GM18511 (cell line): ENCODE results near the gene LVRN.
"Not testable (repeated sequence)": the region's sequence is repeated elsewhere in the genome, so short reads cannot be mapped to it uniquely, and the experiment has no call there.

Source experiments
- ATAC-seq: cut with Tn5 transposase; IDR thresholded peaks from one replicate; pipeline ENCODE4 v1.9.1; 2021; ENCODE audit warnings: mild to moderate bottlenecking, moderate library complexity; ENCODE audit not compliant: unreplicated experiment

The LVRN gene

DNA sequence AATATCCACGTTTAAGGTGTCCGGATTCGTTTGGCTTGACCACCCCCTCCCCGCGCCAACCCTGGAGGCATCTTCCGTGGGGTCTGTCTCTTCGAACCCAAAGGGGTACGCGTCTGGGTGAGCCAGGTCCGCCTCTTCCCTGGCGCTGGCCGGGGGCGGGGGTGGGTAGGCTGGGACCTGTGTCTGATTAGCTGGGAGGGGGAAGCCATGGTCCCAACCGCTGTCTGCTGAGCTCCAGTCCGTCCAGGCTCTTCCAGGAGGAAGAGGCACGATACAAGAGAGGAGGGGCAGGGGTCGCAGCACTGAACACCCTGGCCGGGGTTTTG, at the start of gene LVRN:
LVRN (plus strand) TSS at position 237 of the 326 bp plus-strand sequence. CDS start 143 bp downstream, outside the sequence.
- no peak for ATAC-seq

GRCh38 chr5:115913623-115914400, 48.5 kb upstream of the LVRN start:
- ATAC-seq, result not testable (repeated sequence)

- ATAC-seq, result no peak
Observed at GRCh38 chr5:115920171-115920725, 42.0 kb upstream of the LVRN start.

GRCh38 chr5:115928578-115929407, 33.5 kb upstream of the LVRN start:
- ATAC-seq, result not testable (repeated sequence)

DNA sequence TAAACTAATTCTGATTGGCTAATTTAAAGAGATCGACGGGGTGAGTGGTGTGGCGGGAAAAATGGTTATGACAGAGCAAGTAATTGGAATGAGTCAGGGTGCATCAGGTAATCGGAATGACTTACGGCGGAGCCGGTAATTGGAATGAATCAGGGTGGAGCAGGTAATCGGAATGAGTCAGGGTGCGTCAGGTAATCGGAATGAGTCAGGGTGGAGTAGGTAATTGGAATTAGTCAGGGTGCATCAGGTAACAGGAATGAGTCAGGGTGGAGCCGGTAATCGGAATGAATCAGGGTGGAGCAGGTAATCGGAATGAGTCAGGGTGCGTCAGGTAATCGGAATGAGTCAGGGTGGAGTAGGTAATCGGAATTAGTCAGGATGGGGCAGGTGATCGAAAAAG, 32.1 kb upstream of the LVRN start:
- not testable (repeated sequence) for ATAC-seq

- ATAC-seq, result no peak
Observed at GRCh38 chr5:115930630-115931337, 31.5 kb upstream of the LVRN start.

DNA sequence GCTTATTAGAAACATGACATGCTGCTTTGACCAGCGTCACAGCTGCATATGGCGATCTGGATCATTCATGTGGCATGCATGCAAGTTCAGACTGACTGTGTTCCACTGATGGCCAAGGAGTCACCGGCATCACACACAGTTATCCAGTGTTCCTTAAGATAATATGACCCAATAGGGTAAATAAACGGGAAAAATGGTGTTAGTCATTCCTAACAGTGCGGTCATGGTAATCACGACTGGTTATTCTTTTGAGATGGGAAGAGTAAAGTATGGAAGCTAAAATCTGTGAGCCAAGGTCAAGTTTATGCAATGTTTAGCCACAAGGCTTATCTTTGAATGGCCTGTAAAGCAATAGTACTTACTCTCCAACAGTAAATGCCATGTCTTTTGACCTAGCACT, 29.3 kb upstream of the LVRN start:
- no peak for ATAC-seq

DNA sequence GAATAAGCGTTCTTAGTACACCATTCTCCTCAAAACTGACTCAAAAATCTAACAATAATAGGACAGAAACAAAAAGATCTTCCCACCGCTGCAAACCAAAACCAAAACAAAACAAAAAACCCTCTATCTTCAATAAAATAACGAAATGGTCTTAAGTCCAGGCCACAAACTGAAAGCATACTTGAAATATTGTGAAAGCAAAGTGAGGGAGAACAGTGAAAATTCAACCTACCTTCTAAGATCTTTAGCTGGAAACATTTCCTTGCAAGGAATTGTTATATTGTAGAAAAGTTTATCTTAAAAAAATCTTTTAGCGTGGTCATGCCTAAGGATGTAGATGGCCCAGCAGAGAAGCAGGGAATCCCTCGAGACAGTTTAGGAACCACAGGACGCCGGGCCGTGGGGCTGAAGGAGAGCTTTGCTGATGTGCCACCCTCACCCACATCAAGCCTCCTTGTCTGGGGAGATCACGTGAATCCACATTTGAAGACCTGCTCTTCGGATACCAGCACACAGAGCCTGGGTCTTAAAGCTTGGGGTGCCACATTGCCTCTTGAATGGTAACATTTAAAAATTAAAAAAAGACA, 27.8 kb upstream of the LVRN start:
- no peak for ATAC-seq

DNA sequence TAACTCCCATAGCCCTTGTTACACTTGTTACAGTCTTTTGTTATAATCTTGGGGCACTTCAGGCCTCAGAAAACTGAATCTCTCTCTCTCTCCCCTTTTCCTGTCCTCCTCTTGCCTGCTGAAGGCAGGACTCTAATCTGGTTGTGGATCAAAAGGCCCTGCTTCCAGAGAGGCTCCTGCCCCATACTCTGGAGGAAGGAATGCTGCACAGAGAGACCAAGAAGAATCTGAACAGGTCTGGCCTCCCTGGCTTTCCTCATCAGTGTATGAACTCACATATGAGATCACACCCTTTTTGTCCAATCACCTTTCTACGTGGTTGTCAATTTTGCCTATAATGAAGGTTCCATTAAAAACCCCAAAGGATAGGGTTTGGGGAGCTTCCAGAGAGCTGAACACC, 26.2 kb upstream of the LVRN start:
- no peak for ATAC-seq

DNA sequence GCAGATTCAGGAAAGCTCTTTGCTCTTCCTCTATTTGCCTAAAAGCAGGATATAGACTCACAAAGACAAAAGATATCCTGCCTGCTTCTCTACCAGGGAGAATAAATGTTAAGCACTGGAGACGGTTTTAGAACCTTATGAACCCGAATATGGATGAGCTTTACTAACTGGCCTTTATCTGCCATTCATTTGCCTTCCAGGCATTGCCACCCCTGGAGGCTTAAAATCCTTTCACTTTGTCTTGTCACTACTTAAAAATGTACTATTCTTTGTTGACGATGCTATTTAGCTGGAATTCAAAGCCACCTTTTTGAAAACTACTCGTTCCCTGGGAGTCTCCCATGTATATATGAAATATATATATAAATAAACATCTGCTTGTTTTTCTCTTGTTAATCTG, 23.2 kb upstream of the LVRN start:
- ATAC-seq, result no peak

- no peak for ATAC-seq
Observed at GRCh38 chr5:115940080-115940810, 22.0 kb upstream of the LVRN start.

DNA sequence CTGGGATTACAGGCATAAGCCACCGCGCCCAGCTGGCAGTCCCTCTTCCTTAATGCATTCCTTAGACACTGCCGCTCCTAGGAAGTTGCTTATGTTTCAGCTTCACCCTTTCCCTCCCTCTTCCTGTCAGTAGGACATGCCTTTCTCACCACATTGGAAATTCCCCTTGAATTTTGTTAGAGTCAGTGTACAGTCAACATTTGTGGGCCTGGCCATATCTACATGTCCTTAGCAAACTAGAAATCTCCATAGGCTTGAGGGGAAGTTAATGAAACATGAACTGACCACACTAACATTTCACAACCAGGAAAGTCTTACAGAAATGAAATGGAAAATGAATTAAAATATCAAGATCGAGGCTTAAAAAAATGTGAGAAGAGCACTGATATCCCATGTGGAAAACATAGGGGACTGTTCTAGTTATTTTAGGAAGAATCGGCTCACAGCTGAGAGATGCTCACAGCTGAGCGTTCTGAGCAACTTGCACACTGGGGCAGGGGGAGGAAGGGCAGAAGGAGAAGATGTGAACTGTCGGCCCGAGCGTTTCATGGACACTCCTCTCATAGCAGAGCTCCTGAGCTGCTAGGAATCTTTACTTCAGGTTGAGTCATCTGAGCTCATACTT, 21.1 kb upstream of the LVRN start:
- no peak for ATAC-seq

DNA sequence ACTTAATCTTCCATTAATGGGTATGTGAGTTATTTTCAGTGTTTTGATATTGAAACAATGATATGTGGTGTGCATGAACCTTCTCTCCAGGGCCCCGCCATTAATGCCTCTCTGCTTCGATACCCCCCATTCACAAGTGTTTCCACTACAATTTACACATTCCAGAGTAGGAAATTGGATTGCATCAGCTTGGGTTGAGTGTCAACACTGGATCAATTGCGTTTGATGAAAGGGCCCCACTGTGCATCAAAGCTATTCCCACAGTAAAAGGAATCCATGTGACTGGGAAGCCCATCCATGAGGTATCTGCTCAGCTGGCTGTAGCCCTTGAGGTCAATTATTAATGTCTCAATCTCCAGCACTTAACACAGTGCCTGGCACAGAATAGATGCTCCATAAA, 17.8 kb upstream of the LVRN start:
- no peak for ATAC-seq

GRCh38 chr5:115946655-115947054, 15.6 kb upstream of the LVRN start:
- no peak for ATAC-seq

DNA sequence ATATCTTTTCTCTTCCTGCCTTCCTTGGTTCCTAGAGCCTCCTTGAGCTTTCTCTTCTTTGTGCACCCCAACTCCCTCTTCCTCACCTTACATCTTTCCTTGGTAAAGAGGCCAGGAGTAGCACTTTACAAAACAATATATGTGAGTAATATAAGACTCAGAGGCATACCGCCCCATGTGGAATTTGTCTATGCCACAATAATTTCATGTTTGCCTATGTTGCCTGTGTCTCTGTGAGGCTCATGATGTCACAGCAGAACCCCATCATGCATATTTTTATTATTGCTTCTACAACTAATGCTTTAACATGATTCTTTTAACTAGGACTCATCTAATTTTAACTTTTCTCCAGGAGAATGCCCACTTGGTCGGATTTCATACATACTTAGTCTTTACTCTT, 15.0 kb upstream of the LVRN start:
- no peak for ATAC-seq

GRCh38 chr5:115948091-115948534, 14.2 kb upstream of the LVRN start:
- no peak for ATAC-seq

GRCh38 chr5:115949096-115949495, 13.2 kb upstream of the LVRN start:
- ATAC-seq, result no peak

DNA sequence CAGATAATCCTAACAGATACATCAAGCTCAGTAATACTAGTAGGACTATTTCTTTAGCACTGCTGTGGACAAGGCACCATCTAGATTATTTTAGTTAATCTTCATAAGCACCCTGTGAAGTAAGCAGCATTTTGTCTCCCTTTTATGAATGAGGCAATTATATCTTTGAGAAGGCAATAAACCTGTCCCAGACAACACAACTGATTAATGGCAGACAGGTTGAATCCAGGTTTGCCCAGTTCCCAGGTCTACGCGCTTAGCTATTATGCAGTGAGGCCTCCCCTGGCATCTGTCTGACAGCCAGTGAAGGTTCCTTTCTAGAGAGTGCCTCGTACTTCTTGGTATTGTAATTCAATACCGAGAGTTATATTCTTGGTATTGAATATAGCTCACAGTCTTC, 9.7 kb upstream of the LVRN start:
- no peak for ATAC-seq

GRCh38 chr5:115954144-115954543, 8.1 kb upstream of the LVRN start:
- no peak for ATAC-seq

DNA sequence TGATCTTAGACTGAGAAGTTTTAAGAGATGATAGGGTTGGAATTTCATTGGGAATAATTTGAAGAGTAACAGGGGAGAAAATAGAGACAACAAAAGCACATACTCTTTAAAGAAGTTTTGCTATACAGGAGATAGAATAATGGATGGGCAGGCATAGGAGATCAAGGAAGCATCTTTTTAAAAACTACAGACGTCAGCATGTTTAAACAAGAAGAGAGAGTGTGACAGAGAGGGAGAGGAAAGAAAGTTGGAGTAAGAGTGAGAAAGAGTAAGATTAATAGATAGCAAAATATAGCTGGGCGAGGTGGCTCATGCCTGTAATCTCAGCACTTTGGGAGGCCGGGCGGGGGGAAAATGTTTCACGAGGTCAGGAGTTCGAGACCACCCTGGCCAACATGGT, 5.3 kb upstream of the LVRN start:
- ATAC-seq, result no peak
